ENCODE measurements around the gene RGP1.

Gene RGP1

GRCh38 chr9:35719546-35719945, 29.5 kb upstream of the RGP1 start:
- DNase-seq (ENCODE audit: low read depth), result no peak
- no peak overlapping the region for H3K4me3 ChIP-seq (ENCODE audit: low read depth, low read length)

GRCh38 chr9:35723426-35723825, 25.7 kb upstream of the RGP1 start:
- TF ChIP-seq CTCF (IDR thresholded peaks at IDR 0.05; ENCODE audit: low read depth, low read length, missing control alignments), result no peak

More at GRCh38 chr9:35719546-35719945, 29.5 kb upstream of the RGP1 start:
- TF ChIP-seq CTCF (IDR thresholded peaks at IDR 0.05; ENCODE audit: low read depth, low read length, missing control alignments), result no peak

GRCh38 chr9:35723908-35724307, 25.2 kb upstream of the RGP1 start:
- no peak for DNase-seq (ENCODE audit: low read depth)
- no peak overlapping the region for H3K4me3 ChIP-seq (ENCODE audit: low read depth, low read length)
- no peak for TF ChIP-seq CTCF (IDR thresholded peaks at IDR 0.05; ENCODE audit: low read depth, low read length, missing control alignments)

More at GRCh38 chr9:35723426-35723825, 25.7 kb upstream of the RGP1 start:
- no peak overlapping the region for H3K4me3 ChIP-seq (ENCODE audit: low read depth, low read length)
- DNase-seq (ENCODE audit: low read depth), result no peak

GRCh38 chr9:35725362-35725761, 23.7 kb upstream of the RGP1 start:
- TF ChIP-seq CTCF (IDR thresholded peaks at IDR 0.05; ENCODE audit: low read depth, low read length, missing control alignments), result peak; percentile 14

GRCh38 chr9:35726931-35727330, 22.2 kb upstream of the RGP1 start:
- no peak for DNase-seq (ENCODE audit: low read depth)
- TF ChIP-seq CTCF (IDR thresholded peaks at IDR 0.05; ENCODE audit: low read depth, low read length, missing control alignments), result peak; percentile 19
- H3K4me3 ChIP-seq (ENCODE audit: low read depth, low read length), result no peak overlapping the region

More at GRCh38 chr9:35725362-35725761, 23.7 kb upstream of the RGP1 start:
- DNase-seq (ENCODE audit: low read depth), result no peak
- no peak overlapping the region for H3K4me3 ChIP-seq (ENCODE audit: low read depth, low read length)

- DNase-seq (ENCODE audit: low read depth), result no peak
- H3K4me3 ChIP-seq (ENCODE audit: low read depth, low read length), result peak overlapping the region; percentile 57
- TF ChIP-seq CTCF (IDR thresholded peaks at IDR 0.05; ENCODE audit: low read depth, low read length, missing control alignments), result no peak
Measured at GRCh38 chr9:35727676-35728040, 21.4 kb upstream of the RGP1 start.

Measured in GM12864 (cell line).